ENCODE measurements around the gene CDKAL1.

- TF ChIP-seq POLR2AphosphoS5 (IDR thresholded peaks at IDR 0.05; ENCODE audit: insufficient read depth, low read depth, low read length) (no peak), CTCF (IDR thresholded peaks at IDR 0.05; ENCODE audit: extremely low read depth in 1 of 2, insufficient read depth in 1 of 2, low read depth in 1 of 2, low read length in 2 of 2) (no peak), JUN (IDR thresholded peaks at IDR 0.05; ENCODE audit: borderline replicate concordance, insufficient read depth, insufficient read length, low read depth) (no peak), POLR2A (IDR thresholded peaks at IDR 0.05; ENCODE audit: low read depth, low read length) (no peak)
- TF ChIP-seq, protein P1, sequence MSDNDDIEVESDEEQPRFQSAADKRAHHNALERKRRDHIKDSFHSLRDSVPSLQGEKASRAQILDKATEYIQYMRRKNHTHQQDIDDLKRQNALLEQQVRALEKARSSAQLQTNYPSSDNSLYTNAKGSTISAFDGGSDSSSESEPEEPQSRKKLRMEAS (IDR thresholded peaks at IDR 0.05; ENCODE audit: insufficient read depth, insufficient read length), result no peak
Observed at GRCh38 chr6:20608356-20608755, 74.1 kb downstream of the CDKAL1 start.
